Measurements from ENCODE around the gene MBNL2.

The MBNL2 gene

GRCh38 chr13:97408938-97409337, 186.8 kb downstream of the MBNL2 start:
- no peak for DNase-seq (ENCODE audit: insufficient read length)
- no peak for FAIRE-seq
- TF ChIP-seq POLR2A (IDR thresholded peaks at IDR 0.05; ENCODE audit: low read depth, low read length) (no peak), POLR2AphosphoS5 (IDR thresholded peaks at IDR 0.05; ENCODE audit: low read depth, low read length) (no peak), TAF1 (IDR thresholded peaks at IDR 0.05; ENCODE audit: borderline replicate concordance, low read depth, low read length) (no peak)

- TF ChIP-seq POLR2A (IDR thresholded peaks at IDR 0.05; ENCODE audit: low read depth, low read length) (no peak), POLR2AphosphoS5 (IDR thresholded peaks at IDR 0.05; ENCODE audit: low read depth, low read length) (no peak), TAF1 (IDR thresholded peaks at IDR 0.05; ENCODE audit: borderline replicate concordance, low read depth, low read length) (no peak)
- FAIRE-seq (no peak), DNase-seq (ENCODE audit: insufficient read length) (no peak)
These were observed 189.9 kb downstream of the MBNL2 start for GRCh38 chr13:97411984-97412383.

GRCh38 chr13:97413694-97414093, 191.6 kb downstream of the MBNL2 start:
- no peak for FAIRE-seq
- TF ChIP-seq POLR2AphosphoS5 (IDR thresholded peaks at IDR 0.05; ENCODE audit: low read depth, low read length): no peak
- TF ChIP-seq POLR2A (IDR thresholded peaks at IDR 0.05; ENCODE audit: low read depth, low read length): no peak
- TF ChIP-seq TAF1 (IDR thresholded peaks at IDR 0.05; ENCODE audit: borderline replicate concordance, low read depth, low read length): no peak
- DNase-seq (ENCODE audit: insufficient read length): no peak

- FAIRE-seq (no peak), DNase-seq (ENCODE audit: insufficient read length) (no peak)
- no peak for TF ChIP-seq POLR2AphosphoS5 (IDR thresholded peaks at IDR 0.05; ENCODE audit: low read depth, low read length)
- no peak for TF ChIP-seq TAF1 (IDR thresholded peaks at IDR 0.05; ENCODE audit: borderline replicate concordance, low read depth, low read length)
- TF ChIP-seq POLR2A (IDR thresholded peaks at IDR 0.05; ENCODE audit: low read depth, low read length): no peak
These were observed 192.3 kb downstream of the MBNL2 start for GRCh38 chr13:97414392-97414791.

GRCh38 chr13:97417698-97418097, 195.6 kb downstream of the MBNL2 start:
- TF ChIP-seq TAF1 (IDR thresholded peaks at IDR 0.05; ENCODE audit: borderline replicate concordance, low read depth, low read length) (no peak), POLR2A (IDR thresholded peaks at IDR 0.05; ENCODE audit: low read depth, low read length) (no peak), POLR2AphosphoS5 (IDR thresholded peaks at IDR 0.05; ENCODE audit: low read depth, low read length) (no peak)
- DNase-seq (ENCODE audit: insufficient read length) (no peak), FAIRE-seq (no peak)

- DNase-seq (ENCODE audit: insufficient read length): no peak
- TF ChIP-seq POLR2A (IDR thresholded peaks at IDR 0.05; ENCODE audit: low read depth, low read length) (no peak), POLR2AphosphoS5 (IDR thresholded peaks at IDR 0.05; ENCODE audit: low read depth, low read length) (no peak), TAF1 (IDR thresholded peaks at IDR 0.05; ENCODE audit: borderline replicate concordance, low read depth, low read length) (no peak)
- FAIRE-seq: no peak
These were observed 200.3 kb downstream of the MBNL2 start for GRCh38 chr13:97422118-97423054.

- TF ChIP-seq POLR2A (IDR thresholded peaks at IDR 0.05; ENCODE audit: low read depth, low read length): no peak
- TF ChIP-seq POLR2AphosphoS5 (IDR thresholded peaks at IDR 0.05; ENCODE audit: low read depth, low read length): no peak
- TF ChIP-seq TAF1 (IDR thresholded peaks at IDR 0.05; ENCODE audit: borderline replicate concordance, low read depth, low read length): no peak
- no peak for DNase-seq (ENCODE audit: insufficient read length)
These were observed 201.3 kb downstream of the MBNL2 start for GRCh38 chr13:97423300-97424045.

GRCh38 chr13:97425590-97425989, 203.5 kb downstream of the MBNL2 start:
- TF ChIP-seq POLR2A (IDR thresholded peaks at IDR 0.05; ENCODE audit: low read depth, low read length) (no peak), POLR2AphosphoS5 (IDR thresholded peaks at IDR 0.05; ENCODE audit: low read depth, low read length) (no peak), TAF1 (IDR thresholded peaks at IDR 0.05; ENCODE audit: borderline replicate concordance, low read depth, low read length) (no peak)
- DNase-seq (ENCODE audit: insufficient read length) (no peak), FAIRE-seq (no peak)

More at GRCh38 chr13:97423300-97424045, 201.3 kb downstream of the MBNL2 start:
- FAIRE-seq: no peak

GRCh38 chr13:97426695-97427094, 204.6 kb downstream of the MBNL2 start:
- TF ChIP-seq POLR2A (IDR thresholded peaks at IDR 0.05; ENCODE audit: low read depth, low read length) (no peak), POLR2AphosphoS5 (IDR thresholded peaks at IDR 0.05; ENCODE audit: low read depth, low read length) (no peak), TAF1 (IDR thresholded peaks at IDR 0.05; ENCODE audit: borderline replicate concordance, low read depth, low read length) (no peak)
- DNase-seq (ENCODE audit: insufficient read length): no peak
- FAIRE-seq: no peak

GRCh38 chr13:97429681-97430081, 207.5 kb downstream of the MBNL2 start:
- DNase-seq (ENCODE audit: insufficient read length) (no peak), FAIRE-seq (no peak)
- TF ChIP-seq POLR2A (IDR thresholded peaks at IDR 0.05; ENCODE audit: low read depth, low read length) (no peak), POLR2AphosphoS5 (IDR thresholded peaks at IDR 0.05; ENCODE audit: low read depth, low read length) (no peak), TAF1 (IDR thresholded peaks at IDR 0.05; ENCODE audit: borderline replicate concordance, low read depth, low read length) (no peak)

- TF ChIP-seq POLR2A (IDR thresholded peaks at IDR 0.05; ENCODE audit: low read depth, low read length) (no peak), POLR2AphosphoS5 (IDR thresholded peaks at IDR 0.05; ENCODE audit: low read depth, low read length) (no peak), TAF1 (IDR thresholded peaks at IDR 0.05; ENCODE audit: borderline replicate concordance, low read depth, low read length) (no peak)
- DNase-seq (ENCODE audit: insufficient read length) (no peak), FAIRE-seq (no peak)
These were observed 208.2 kb downstream of the MBNL2 start for GRCh38 chr13:97430296-97430695.
